H1 (cell line): Measurements from ENCODE around the gene CAPN10. TPM values are rescaled to one million over a fixed set of nuclear protein-coding genes. Genes with fewer than 3 reads are reported as not detected.

Experiments
- ASH2L ChIP-seq: fragments of 200-600, 300-600 bp; sonication (generic); IDR thresholded peaks from one replicate; pipeline ENCODE4 v1.7.1; 2017; ENCODE audit warnings: low read length
- GABPA ChIP-seq: IDR thresholded peaks from 2 replicates; pipeline ENCODE4 v1.6.1; 2011; ENCODE audit warnings: mild to moderate bottlenecking, low read length, moderate library complexity, borderline replicate concordance; ENCODE audit not compliant: insufficient read depth
- GTF2F1 ChIP-seq: IDR thresholded peaks from 2 replicates; pipeline ENCODE4 v1.6.1; 2012; ENCODE audit warnings: low read depth, low read length, improper control_type of control experiment, borderline replicate concordance
- KDM4A ChIP-seq: IDR thresholded peaks from one replicate; pipeline ENCODE4 v1.7.1; 2012; ENCODE audit warnings: low read depth, mild to moderate bottlenecking, moderate library complexity, low read length, inconsistent platforms; ENCODE audit not compliant: severe bottlenecking
- SIRT6 ChIP-seq: IDR thresholded peaks from one replicate; pipeline ENCODE4 v1.7.1; 2012; ENCODE audit warnings: low read length, inconsistent platforms
- SP4 ChIP-seq: IDR thresholded peaks from 2 replicates; pipeline ENCODE4 v1.6.1; 2012; ENCODE audit warnings: low read length, inconsistent platforms
- TAF1 ChIP-seq: IDR thresholded peaks from 2 replicates; pipeline ENCODE4 v1.6.1; 2011; ENCODE audit warnings: mild to moderate bottlenecking, low read depth, low read length
- polyA plus RNA-seq, 7 experiments: library from polyadenylated mRNA; depleted of rRNA in 3 of 7; stranded (reverse) in 5 of 7; unstranded in 2 of 7; fragments of >200 nt in 5 of 7; fragments of 200-250 nt in 2 of 7; gene quantifications; 1 replicate in 5 of 7; 2 replicates in 1 of 7; 4 replicates in 1 of 7; pipeline versions ENCODE4 v1.2.1 to v1.2.3, GENCODE V29; 2011 to 2013; ENCODE audit warnings: missing spikeins in 2 of 7, mixed read lengths in 2 of 7
- total RNA-seq: library from RNA; stranded (reverse); fragmentation: NEBNext Ultra II Directional; extraction: Animal tissue kit (Norgen Biotek cat#: 25700); gene quantifications from 2 replicates; pipeline ENCODE4 v1.2.1, GENCODE V29; 2021
- TF ChIP-seq, protein P1 (sequence below): fragments of 300-600 bp; sonication (generic); IDR thresholded peaks from 2 replicates; pipeline ENCODE4 v1.7.1; 2012; ENCODE audit warnings: low read length, moderate library complexity, mild to moderate bottlenecking, inconsistent platforms; ENCODE audit not compliant: insufficient replicate concordance

Gene CAPN10
- total and polyA plus RNA-seq, 2 of the 8 experiments (the other 6 are each of a cell fraction or from before 2014, with no cell fraction given) = 30.7 to 39.8 TPM

DNA sequence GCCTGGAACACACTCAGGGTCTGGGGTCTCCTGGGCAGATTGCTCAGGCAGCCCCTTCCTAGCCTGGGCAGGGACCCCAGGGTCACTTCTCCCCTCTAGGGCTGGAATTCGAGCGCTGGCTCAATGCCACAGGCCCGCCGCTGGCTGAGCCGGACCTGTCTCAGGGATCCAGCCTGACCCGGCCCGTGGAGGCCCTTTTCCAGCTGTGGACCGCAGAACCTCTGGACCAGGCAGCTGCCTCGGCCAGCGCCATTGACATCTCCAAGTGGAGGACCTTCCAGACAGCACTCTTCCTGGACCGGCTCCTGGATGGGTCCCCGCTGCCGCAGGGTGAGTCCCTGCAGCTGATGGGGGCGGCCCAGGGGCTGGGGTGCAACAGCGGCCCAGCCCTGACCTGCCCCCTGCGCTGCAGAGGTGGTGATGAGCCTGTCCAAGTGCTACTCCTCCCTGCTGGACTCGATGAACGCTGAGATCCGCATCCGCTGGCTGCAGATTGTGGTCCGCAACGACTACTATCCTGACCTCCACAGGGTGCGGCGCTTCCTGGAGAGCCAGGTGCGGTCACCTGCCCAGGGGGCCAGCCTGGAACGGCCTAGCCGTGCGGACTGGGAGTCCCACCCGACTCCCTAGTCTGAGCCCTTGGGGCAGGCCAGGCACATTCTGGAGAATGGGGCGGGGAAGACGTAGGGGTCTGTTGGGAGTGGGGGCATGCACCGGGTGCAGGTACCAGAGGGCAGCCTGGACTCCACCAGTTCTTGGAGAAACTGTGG is 9.9 kb upstream of the CAPN10 start (continued):
- no peak for TF ChIP-seq KDM4A
- no peak for TF ChIP-seq TAF1
- TF ChIP-seq SIRT6 = no peak
- TF ChIP-seq ASH2L = no peak
- no peak for TF ChIP-seq GABPA
- no peak for TF ChIP-seq GTF2F1
- TF ChIP-seq, protein P1, sequence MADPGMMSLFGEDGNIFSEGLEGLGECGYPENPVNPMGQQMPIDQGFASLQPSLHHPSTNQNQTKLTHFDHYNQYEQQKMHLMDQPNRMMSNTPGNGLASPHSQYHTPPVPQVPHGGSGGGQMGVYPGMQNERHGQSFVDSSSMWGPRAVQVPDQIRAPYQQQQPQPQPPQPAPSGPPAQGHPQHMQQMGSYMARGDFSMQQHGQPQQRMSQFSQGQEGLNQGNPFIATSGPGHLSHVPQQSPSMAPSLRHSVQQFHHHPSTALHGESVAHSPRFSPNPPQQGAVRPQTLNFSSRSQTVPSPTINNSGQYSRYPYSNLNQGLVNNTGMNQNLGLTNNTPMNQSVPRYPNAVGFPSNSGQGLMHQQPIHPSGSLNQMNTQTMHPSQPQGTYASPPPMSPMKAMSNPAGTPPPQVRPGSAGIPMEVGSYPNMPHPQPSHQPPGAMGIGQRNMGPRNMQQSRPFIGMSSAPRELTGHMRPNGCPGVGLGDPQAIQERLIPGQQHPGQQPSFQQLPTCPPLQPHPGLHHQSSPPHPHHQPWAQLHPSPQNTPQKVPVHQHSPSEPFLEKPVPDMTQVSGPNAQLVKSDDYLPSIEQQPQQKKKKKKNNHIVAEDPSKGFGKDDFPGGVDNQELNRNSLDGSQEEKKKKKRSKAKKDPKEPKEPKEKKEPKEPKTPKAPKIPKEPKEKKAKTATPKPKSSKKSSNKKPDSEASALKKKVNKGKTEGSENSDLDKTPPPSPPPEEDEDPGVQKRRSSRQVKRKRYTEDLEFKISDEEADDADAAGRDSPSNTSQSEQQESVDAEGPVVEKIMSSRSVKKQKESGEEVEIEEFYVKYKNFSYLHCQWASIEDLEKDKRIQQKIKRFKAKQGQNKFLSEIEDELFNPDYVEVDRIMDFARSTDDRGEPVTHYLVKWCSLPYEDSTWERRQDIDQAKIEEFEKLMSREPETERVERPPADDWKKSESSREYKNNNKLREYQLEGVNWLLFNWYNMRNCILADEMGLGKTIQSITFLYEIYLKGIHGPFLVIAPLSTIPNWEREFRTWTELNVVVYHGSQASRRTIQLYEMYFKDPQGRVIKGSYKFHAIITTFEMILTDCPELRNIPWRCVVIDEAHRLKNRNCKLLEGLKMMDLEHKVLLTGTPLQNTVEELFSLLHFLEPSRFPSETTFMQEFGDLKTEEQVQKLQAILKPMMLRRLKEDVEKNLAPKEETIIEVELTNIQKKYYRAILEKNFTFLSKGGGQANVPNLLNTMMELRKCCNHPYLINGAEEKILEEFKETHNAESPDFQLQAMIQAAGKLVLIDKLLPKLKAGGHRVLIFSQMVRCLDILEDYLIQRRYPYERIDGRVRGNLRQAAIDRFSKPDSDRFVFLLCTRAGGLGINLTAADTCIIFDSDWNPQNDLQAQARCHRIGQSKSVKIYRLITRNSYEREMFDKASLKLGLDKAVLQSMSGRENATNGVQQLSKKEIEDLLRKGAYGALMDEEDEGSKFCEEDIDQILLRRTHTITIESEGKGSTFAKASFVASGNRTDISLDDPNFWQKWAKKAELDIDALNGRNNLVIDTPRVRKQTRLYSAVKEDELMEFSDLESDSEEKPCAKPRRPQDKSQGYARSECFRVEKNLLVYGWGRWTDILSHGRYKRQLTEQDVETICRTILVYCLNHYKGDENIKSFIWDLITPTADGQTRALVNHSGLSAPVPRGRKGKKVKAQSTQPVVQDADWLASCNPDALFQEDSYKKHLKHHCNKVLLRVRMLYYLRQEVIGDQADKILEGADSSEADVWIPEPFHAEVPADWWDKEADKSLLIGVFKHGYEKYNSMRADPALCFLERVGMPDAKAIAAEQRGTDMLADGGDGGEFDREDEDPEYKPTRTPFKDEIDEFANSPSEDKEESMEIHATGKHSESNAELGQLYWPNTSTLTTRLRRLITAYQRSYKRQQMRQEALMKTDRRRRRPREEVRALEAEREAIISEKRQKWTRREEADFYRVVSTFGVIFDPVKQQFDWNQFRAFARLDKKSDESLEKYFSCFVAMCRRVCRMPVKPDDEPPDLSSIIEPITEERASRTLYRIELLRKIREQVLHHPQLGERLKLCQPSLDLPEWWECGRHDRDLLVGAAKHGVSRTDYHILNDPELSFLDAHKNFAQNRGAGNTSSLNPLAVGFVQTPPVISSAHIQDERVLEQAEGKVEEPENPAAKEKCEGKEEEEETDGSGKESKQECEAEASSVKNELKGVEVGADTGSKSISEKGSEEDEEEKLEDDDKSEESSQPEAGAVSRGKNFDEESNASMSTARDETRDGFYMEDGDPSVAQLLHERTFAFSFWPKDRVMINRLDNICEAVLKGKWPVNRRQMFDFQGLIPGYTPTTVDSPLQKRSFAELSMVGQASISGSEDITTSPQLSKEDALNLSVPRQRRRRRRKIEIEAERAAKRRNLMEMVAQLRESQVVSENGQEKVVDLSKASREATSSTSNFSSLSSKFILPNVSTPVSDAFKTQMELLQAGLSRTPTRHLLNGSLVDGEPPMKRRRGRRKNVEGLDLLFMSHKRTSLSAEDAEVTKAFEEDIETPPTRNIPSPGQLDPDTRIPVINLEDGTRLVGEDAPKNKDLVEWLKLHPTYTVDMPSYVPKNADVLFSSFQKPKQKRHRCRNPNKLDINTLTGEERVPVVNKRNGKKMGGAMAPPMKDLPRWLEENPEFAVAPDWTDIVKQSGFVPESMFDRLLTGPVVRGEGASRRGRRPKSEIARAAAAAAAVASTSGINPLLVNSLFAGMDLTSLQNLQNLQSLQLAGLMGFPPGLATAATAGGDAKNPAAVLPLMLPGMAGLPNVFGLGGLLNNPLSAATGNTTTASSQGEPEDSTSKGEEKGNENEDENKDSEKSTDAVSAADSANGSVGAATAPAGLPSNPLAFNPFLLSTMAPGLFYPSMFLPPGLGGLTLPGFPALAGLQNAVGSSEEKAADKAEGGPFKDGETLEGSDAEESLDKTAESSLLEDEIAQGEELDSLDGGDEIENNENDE = no peak
- TF ChIP-seq SP4 = no peak
